DMS79 treated with DMSO at 0.1 percent for 48 hours (cell line): ENCODE measurements around the gene DYNC2H1.

Experiments
- DNase-seq: peaks from one replicate; lab custom pipeline; 2025; lab: John Stamatoyannopoulos, UW

DYNC2H1 gene

GRCh38 chr11:103284260-103284659 is 175.0 kb downstream of the DYNC2H1 start:
- no peak for DNase-seq

- DNase-seq, result no peak
Measured at GRCh38 chr11:103294516-103294915, 185.3 kb downstream of the DYNC2H1 start.

GRCh38 chr11:103295704-103296103 is 186.5 kb downstream of the DYNC2H1 start:
- DNase-seq, result no peak

GRCh38 chr11:103297900-103298299 is 188.7 kb downstream of the DYNC2H1 start:
- DNase-seq, result no peak

- DNase-seq, result no peak
Measured at GRCh38 chr11:103315248-103315647, 206.0 kb downstream of the DYNC2H1 start.

GRCh38 chr11:103317118-103317517 is 207.9 kb downstream of the DYNC2H1 start:
- DNase-seq, result no peak

GRCh38 chr11:103322821-103323220 is 213.6 kb downstream of the DYNC2H1 start:
- DNase-seq, result no peak

GRCh38 chr11:103325686-103326069 is 216.5 kb downstream of the DYNC2H1 start:
- DNase-seq, result no peak

- no peak for DNase-seq
Measured at GRCh38 chr11:103326070-103326794, 217.0 kb downstream of the DYNC2H1 start.

GRCh38 chr11:103327721-103328120 is 218.5 kb downstream of the DYNC2H1 start:
- no peak for DNase-seq

GRCh38 chr11:103332409-103332808 is 223.2 kb downstream of the DYNC2H1 start:
- DNase-seq, result no peak

- no peak for DNase-seq
Measured at GRCh38 chr11:103338621-103339484, 229.6 kb downstream of the DYNC2H1 start.

GRCh38 chr11:103339485-103339857 is 230.2 kb downstream of the DYNC2H1 start:
- DNase-seq, result no peak

- DNase-seq, result no peak
Measured at GRCh38 chr11:103340956-103341355, 231.7 kb downstream of the DYNC2H1 start.

- DNase-seq, result no peak
Measured at GRCh38 chr11:103344886-103345285, 235.7 kb downstream of the DYNC2H1 start.

- no peak for DNase-seq
Measured at GRCh38 chr11:103349595-103349994, 240.4 kb downstream of the DYNC2H1 start.

- DNase-seq, result no peak
Measured at GRCh38 chr11:103354656-103355055, 245.4 kb downstream of the DYNC2H1 start.

GRCh38 chr11:103358251-103358650 is 249.0 kb downstream of the DYNC2H1 start:
- no peak for DNase-seq

GRCh38 chr11:103359216-103359615 is 250.0 kb downstream of the DYNC2H1 start:
- DNase-seq, result no peak

GRCh38 chr11:103364687-103365086 is 255.5 kb downstream of the DYNC2H1 start:
- DNase-seq, result no peak

GRCh38 chr11:103367650-103368049 is 258.4 kb downstream of the DYNC2H1 start:
- DNase-seq, result no peak

GRCh38 chr11:103368145-103368544 is 258.9 kb downstream of the DYNC2H1 start:
- no peak for DNase-seq

GRCh38 chr11:103370076-103370475 is 260.9 kb downstream of the DYNC2H1 start:
- DNase-seq, result no peak
